ENCODE measurements around the gene SLC6A5.

Gene SLC6A5

DNA sequence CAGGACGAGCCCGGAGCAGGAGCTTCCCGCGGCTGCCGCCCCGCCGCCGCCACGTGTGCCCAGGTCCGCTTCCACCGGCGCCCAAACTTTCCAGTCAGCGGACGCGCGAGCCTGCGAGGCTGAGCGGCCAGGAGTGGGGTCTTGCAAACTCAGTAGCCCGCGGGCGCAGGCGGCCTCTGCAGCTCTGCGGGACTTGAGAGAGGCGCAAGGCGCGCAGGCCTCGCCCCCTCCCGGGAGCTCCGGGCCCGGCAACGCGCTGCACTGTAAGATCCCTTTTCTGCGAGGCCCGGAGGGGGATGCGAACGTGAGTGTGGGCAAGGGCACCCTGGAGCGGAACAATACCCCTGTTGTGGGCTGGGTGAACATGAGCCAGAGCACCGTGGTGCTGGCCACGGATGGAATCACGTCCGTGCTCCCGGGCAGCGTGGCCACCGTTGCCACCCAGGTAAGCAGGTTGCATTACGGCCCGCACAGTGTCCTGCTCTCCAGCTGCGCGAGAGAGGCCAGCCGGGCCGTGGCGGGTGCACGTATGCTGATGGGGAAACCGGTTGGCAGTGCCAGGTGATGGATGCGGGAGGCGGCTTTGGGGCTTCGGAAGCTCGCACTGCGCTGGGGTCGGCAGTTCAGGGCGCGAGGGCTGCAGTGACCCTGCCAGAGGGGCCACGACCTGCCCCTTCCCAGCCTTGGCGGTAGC, 2.0 kb downstream of the SLC6A5 start:
- peaks cover 95% of the 10 kb centered on the region for H3K27me3 Mint-ChIP-seq (ENCODE audit: low read depth)
- no peak for DNase-seq (ENCODE audit: low spot score)
- no peak overlapping the region for H3K4me3 Mint-ChIP-seq
- no peak overlapping the region for H3K27ac Mint-ChIP-seq
- H3K4me1 Mint-ChIP-seq (ENCODE audit: low read depth): peaks cover 5% of the 10 kb centered on the region
- no peaks in the 10 kb centered on the region for H3K36me3 Mint-ChIP-seq (ENCODE audit: low read depth)
- peaks cover 3% of the 10 kb centered on the region for H3K9me3 Mint-ChIP-seq

DNA sequence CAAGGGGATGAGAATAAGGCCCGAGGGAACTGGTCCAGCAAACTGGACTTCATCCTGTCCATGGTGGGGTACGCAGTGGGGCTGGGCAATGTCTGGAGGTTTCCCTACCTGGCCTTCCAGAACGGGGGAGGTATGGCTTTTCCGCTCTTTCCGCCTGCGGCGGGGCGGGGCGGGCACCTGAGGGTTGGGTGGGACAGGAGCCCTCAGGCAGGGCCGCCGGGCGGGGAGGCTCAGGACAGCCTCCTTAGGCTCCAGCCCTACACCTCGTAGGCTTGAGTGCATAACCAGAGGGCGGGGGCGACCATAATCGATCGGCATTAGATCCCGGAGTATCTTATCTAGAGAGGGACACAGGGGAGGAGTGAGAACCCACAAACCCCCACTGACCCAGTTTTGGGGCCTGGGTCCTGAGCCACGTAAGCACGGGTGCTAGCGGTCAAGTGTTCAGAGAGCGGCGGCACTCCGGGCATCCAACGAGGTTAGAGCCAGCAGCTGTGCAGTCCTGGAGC, 4.9 kb downstream of the SLC6A5 start:
- H3K27me3 Mint-ChIP-seq (ENCODE audit: low read depth): peaks cover 93% of the 10 kb centered on the region
- no peaks in the 10 kb centered on the region for H3K36me3 Mint-ChIP-seq (ENCODE audit: low read depth)
- H3K27ac Mint-ChIP-seq: no peak overlapping the region
- H3K4me1 Mint-ChIP-seq (ENCODE audit: low read depth): no peaks in the 10 kb centered on the region
- no peak for DNase-seq (ENCODE audit: low spot score)
- H3K4me3 Mint-ChIP-seq: no peak overlapping the region
- peaks cover 3% of the 10 kb centered on the region for H3K9me3 Mint-ChIP-seq

DNA sequence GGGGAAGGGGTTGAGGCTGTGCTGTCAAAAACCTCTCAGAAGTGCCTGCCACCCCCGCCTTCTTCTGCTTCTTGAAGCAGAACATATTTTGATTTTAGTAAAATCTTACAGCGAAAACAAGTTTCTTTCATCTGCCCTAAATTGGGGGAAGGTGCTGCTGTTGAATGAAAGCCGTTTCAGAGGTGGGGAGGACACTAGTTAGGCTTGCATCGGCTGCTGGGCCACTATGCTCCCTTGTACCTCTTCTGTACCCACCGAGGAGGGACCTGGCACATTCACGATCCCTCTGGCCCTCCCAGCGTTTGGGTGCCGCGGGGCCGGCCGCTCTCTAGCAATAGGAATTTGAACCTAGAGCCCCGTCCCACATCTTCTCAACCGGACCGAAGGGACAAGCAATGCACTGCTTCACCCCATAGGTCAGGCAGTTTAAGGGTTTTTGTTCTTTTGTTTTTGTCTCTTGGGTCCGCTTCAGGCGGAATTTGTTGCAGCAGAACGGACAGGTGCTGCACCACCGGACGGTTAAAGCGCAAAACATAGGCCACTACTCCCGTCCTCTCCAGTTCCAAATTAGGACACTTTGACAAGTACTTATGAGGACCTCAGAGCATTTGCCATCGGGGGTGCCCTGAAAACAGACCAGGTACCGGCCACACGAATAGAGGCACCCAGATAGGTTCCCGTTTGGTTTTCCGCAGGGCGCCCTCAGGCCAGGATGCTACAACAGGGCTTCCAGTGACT, 5.6 kb downstream of the SLC6A5 start:
- DNase-seq (ENCODE audit: low spot score): no peak
- H3K27ac Mint-ChIP-seq: no peak overlapping the region
- H3K36me3 Mint-ChIP-seq (ENCODE audit: low read depth): no peaks in the 10 kb centered on the region
- H3K4me3 Mint-ChIP-seq: no peak overlapping the region
- peaks cover 87% of the 10 kb centered on the region for H3K27me3 Mint-ChIP-seq (ENCODE audit: low read depth)
- H3K4me1 Mint-ChIP-seq (ENCODE audit: low read depth): peaks cover 1% of the 10 kb centered on the region
- H3K9me3 Mint-ChIP-seq: no peaks in the 10 kb centered on the region

DNA sequence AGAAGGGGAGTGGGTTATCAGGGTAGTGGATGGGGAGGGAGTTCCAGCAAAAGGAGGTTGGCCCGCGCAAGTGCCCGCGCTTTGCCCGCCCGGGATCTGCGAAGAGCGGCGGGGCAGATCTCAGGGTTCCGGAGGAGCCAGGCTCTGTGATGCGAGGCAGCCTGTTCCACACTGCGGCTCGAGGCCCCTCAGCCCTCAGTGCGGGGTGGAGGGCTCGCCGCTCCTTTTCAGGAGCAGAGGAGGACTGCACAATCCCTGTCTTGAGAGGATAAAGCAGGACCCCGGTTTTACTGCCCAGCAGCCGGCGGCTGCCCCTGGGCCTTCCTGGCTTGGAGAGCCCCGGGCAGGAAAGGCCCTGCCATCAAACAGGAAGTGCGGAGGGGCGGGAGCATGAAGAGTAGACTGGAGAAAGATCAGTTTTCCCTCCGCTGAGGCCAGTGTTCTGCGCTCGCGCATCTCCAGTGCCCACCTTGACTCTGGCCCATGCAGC, 6.2 kb downstream of the SLC6A5 start:
- H3K36me3 Mint-ChIP-seq (ENCODE audit: low read depth): no peaks in the 10 kb centered on the region
- H3K4me1 Mint-ChIP-seq (ENCODE audit: low read depth): peaks cover 5% of the 10 kb centered on the region
- no peak for DNase-seq (ENCODE audit: low spot score)
- no peak overlapping the region for H3K4me3 Mint-ChIP-seq
- peaks cover 87% of the 10 kb centered on the region for H3K27me3 Mint-ChIP-seq (ENCODE audit: low read depth)
- no peaks in the 10 kb centered on the region for H3K9me3 Mint-ChIP-seq
- H3K27ac Mint-ChIP-seq: no peak overlapping the region

DNA sequence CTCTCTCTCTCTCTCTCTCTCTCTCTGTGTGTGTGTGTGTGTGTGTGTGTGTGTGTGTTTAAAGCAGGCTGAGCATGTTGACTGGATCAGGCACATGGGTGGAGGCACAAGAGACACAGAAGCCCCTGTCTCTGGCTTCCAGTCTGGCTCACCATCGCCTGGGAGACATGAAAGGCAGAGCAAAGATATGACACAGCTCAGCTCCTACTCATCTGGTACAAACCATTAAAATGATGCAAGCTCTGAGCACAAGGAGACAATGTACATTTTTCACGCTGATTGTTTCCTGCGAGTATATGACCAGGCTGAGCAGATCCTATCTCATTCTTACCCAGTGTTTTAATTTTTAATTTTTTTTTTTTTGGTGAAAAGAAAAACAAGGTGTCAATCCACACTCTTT, 9.5 kb downstream of the SLC6A5 start:
- Mint-ChIP-seq H3K4me1 (ENCODE audit: low read depth) (peaks cover 5% of the 10 kb centered on the region), H3K27me3 (ENCODE audit: low read depth) (peaks cover 73% of the 10 kb centered on the region), H3K36me3 (ENCODE audit: low read depth) (no peaks in the 10 kb centered on the region), H3K9me3 (no peaks in the 10 kb centered on the region), H3K4me3 (no peak overlapping the region), H3K27ac (no peak overlapping the region)
- no peak for DNase-seq (ENCODE audit: low spot score)

DNA sequence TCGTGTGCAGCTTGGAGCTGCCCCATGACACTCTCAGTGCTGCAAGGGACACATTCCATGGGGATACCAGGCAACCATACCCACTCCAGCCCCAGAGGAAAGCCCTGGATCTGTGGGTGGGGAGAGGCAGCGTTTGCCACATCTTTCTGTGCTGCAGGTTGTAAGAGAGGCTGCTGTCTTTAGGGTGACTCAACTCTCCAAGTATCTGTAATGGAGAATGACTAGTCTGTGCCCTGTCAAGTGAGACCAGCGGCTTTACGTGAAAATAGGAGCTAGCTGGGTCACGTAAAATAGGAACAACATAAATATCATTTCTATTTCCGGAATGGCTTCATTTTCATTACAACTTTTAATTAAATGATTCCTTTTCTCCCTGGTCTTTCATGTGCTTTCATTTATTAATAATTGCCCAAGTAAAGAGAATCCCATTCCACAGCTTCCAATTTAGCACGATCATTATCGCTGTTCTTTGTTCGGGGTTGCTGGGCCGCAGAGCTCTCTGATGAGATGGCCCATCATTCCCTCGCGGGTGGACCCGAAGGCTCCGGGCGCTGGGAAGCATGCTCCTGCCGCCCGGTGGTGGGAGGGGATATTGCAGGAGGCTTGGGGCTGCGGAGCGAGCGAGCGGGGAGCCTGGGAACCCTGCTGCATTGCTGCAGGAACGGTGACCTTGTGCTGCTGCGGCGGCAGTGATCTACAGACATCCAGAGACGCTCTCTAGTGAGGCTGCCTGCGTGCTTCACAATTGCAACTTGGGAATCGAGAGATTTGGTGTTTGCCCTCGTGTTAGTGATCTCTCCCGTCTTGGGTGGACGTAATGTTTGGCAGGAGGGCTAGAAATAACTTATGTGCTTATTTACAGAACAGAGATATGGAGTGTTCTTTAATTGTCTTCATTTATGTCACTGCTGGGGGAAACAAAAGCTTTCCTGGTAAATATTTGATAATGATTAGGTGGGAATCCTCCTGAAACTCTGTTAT, 10.6 kb downstream of the SLC6A5 start:
- H3K27me3 Mint-ChIP-seq (ENCODE audit: low read depth): peaks cover 63% of the 10 kb centered on the region

DNA sequence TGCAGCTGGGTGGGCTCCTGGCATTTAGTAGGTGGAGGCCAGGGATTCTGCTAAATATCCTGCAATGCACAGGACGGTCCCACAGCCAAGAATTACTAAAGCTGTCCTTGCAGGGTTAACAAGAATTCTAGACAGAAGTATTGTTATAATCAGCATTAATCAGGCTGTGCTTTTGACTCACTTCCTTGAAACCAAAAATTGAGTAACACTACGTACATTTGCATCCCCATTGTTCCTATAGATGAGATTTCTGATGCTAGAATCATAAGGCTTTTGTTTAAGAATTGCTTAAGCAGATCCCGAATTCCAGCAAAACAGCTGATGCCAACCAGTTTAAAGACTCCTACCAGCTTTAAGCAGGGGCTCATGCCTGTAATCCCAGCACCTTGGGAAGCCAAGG, 11.4 kb downstream of the SLC6A5 start:
- Mint-ChIP-seq H3K27me3 (ENCODE audit: low read depth) (peaks cover 56% of the 10 kb centered on the region), H3K27ac (no peak overlapping the region), H3K4me3 (no peak overlapping the region), H3K36me3 (ENCODE audit: low read depth) (no peaks in the 10 kb centered on the region), H3K9me3 (no peaks in the 10 kb centered on the region), H3K4me1 (ENCODE audit: low read depth) (peaks cover 5% of the 10 kb centered on the region)
- DNase-seq (ENCODE audit: low spot score): no peak

More for the DNA sequence above, 10.6 kb downstream of the SLC6A5 start:
- peak; percentile 47 for DNase-seq (ENCODE audit: low spot score)
- Mint-ChIP-seq H3K4me1 (ENCODE audit: low read depth) (peaks cover 5% of the 10 kb centered on the region), H3K27ac (no peak overlapping the region), H3K4me3 (peak overlapping the region; percentile 74), H3K9me3 (no peaks in the 10 kb centered on the region), H3K36me3 (ENCODE audit: low read depth) (no peaks in the 10 kb centered on the region)

DNA sequence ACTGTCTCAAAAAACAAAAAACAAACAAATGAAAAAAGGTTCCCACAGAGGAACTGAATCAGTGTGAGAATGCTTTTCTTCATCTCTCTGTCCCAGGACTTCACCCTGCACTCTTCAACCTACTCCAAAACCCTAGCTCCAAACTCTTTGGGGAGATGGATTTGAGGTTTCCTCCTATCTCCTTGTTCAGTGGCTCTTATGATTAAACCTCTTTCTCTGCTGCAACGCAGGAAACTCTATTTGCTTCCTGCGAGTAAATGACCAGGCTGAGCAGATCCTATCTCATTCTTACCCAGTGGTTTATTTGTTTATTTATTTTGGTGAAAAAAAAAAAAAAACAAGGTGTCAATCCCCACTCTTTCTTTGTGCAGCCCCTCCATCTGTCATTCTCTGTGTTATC, 12.0 kb downstream of the SLC6A5 start:
- Mint-ChIP-seq H3K36me3 (ENCODE audit: low read depth) (no peaks in the 10 kb centered on the region), H3K27me3 (ENCODE audit: low read depth) (peaks cover 49% of the 10 kb centered on the region), H3K4me3 (no peak overlapping the region), H3K9me3 (no peaks in the 10 kb centered on the region), H3K27ac (no peak overlapping the region), H3K4me1 (ENCODE audit: low read depth) (peaks cover 5% of the 10 kb centered on the region)
- no peak for DNase-seq (ENCODE audit: low spot score)

DNA sequence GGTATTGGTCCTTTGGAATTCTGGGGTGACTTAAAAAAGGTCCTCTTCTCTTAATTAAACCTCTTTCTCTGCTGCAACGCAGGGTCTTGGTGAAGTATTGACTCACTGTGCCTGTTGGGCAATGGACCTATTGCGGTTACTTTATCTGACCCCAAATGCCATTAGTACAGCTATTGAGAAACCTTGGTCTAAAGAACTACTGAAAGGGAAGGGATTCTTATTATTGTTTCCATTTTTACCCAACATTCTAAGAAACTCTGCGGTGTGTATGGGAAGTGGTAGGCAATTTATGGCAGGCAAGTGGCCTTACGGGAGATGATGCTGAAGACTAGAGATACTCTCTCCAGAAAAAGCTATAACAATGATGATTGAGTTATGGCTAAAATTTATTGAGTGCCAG, 12.5 kb downstream of the SLC6A5 start:
- DNase-seq (ENCODE audit: low spot score): no peak
- Mint-ChIP-seq H3K4me3 (no peak overlapping the region), H3K36me3 (ENCODE audit: low read depth) (no peaks in the 10 kb centered on the region), H3K27me3 (ENCODE audit: low read depth) (peaks cover 45% of the 10 kb centered on the region), H3K4me1 (ENCODE audit: low read depth) (peaks cover 5% of the 10 kb centered on the region), H3K9me3 (no peaks in the 10 kb centered on the region), H3K27ac (no peak overlapping the region)

DNA sequence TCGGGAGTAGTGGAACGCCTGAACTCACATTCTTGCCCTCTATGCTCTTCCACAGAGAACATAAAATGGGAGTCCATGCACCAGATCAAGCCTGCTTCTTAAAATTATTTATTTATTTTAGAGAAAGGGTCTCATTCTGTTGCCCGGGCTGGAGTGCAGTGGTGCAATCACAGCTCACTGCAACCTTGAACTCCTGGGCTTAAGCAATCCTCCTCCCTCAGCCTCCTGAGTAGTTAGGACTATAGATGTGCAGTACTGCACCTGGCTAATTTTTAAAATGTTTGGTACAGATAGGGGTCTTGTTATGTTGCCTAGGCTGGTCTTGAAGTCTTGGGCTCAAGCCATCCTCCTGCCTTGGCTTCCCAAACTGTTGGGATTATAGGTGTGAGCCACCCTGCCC, 13.0 kb downstream of the SLC6A5 start:
- Mint-ChIP-seq H3K4me3 (no peak overlapping the region), H3K27ac (no peak overlapping the region), H3K4me1 (ENCODE audit: low read depth) (peaks cover 5% of the 10 kb centered on the region), H3K27me3 (ENCODE audit: low read depth) (peaks cover 40% of the 10 kb centered on the region), H3K9me3 (no peaks in the 10 kb centered on the region), H3K36me3 (ENCODE audit: low read depth) (no peaks in the 10 kb centered on the region)
- DNase-seq (ENCODE audit: low spot score): no peak

DNA sequence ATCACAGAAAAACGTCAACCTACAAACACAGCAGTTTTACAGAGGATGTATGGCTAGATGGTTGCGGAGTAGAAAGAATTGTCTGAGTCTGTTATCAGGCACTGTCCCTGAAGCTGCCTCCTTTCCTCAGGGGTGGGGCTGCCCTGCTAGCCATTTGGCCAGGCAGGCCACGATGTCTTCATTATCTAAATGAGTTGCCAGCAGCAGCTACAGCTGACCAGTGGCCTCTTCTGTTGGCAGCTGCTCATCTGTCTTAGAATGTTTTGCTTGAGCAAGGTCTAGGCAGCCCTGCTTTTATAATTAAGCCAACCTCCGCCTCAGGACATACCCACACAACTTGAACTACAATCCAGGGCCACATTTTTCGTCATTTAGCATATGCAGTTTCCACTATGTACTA, 17.5 kb downstream of the SLC6A5 start:
- no peaks in the 10 kb centered on the region for H3K4me1 Mint-ChIP-seq (ENCODE audit: low read depth)
- H3K27ac Mint-ChIP-seq: no peak overlapping the region
- H3K4me3 Mint-ChIP-seq: no peak overlapping the region
- no peak for DNase-seq (ENCODE audit: low spot score)
- peaks cover 9% of the 10 kb centered on the region for H3K27me3 Mint-ChIP-seq (ENCODE audit: low read depth)
- no peaks in the 10 kb centered on the region for H3K9me3 Mint-ChIP-seq
- no peaks in the 10 kb centered on the region for H3K36me3 Mint-ChIP-seq (ENCODE audit: low read depth)

DNA sequence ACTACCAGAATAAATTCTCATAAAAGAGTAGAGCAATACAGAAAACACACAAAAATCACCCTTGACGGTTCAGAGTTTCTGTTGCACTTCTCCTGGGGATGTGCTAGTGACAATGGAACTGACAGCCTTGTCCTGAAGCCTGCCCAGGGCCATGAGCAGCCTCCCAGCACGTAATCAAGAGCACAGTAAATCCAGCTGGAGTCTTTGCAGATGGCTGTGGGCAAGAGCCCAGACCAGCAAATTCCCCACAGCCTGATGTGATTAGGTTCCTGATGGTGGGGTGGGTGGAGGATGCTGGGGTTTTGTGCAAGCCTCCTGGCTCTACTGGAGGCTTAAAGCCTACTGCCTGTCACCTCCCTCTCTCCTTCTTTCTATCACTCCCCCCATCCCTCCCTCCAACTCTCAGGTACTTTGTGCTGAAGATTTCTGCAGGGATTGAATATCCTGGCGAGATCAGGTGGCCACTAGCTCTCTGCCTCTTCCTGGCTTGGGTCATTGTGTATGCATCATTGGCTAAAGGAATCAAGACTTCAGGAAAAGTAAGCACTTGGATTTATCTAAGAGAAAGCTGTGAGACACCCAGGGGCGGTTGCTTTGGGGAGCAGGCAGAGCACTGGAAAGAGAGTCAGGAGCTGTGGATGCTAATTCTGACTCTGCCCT, 18.1 kb downstream of the SLC6A5 start:
- no peaks in the 10 kb centered on the region for H3K36me3 Mint-ChIP-seq (ENCODE audit: low read depth)
- peaks cover 6% of the 10 kb centered on the region for H3K27me3 Mint-ChIP-seq (ENCODE audit: low read depth)
- H3K4me3 Mint-ChIP-seq: no peak overlapping the region
- H3K9me3 Mint-ChIP-seq: no peaks in the 10 kb centered on the region
- no peaks in the 10 kb centered on the region for H3K4me1 Mint-ChIP-seq (ENCODE audit: low read depth)
- H3K27ac Mint-ChIP-seq: no peak overlapping the region
- DNase-seq (ENCODE audit: low spot score): no peak

DNA sequence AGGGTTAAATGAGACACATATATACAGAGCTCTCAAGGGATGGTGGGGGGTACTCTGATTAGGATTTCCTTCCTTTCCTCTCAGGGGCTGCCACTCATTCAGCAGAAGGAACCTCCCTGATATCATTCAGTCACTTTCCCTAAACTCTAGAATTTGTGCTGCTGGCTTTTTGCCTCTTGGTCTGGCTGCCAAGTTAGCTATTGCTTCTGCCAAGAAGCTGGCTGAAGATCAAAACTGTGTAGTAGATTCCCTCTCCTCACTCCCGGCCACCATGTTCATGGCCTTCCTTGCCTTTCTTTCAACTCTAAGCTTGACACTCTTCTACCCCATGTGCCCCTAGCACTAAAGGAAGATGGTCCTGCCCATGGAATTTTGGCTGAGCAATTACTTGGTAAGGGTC, 18.7 kb downstream of the SLC6A5 start:
- Mint-ChIP-seq H3K9me3 (no peaks in the 10 kb centered on the region), H3K27ac (no peak overlapping the region), H3K4me1 (ENCODE audit: low read depth) (no peaks in the 10 kb centered on the region), H3K4me3 (no peak overlapping the region), H3K36me3 (ENCODE audit: low read depth) (no peaks in the 10 kb centered on the region), H3K27me3 (ENCODE audit: low read depth) (peaks cover 2% of the 10 kb centered on the region)
- no peak for DNase-seq (ENCODE audit: low spot score)

Data from T-helper 2 cell treated with Interferon-gamma antibody and Interleukin-4, amounts not matched to agents 5 μg/mL and 100 μg/mL, for 36 hours (primary cell).